H4 (cell line): ENCODE results near the gene SDSL. TPM values are rescaled to one million over a fixed set of nuclear protein-coding genes. Genes with fewer than 3 reads are reported as not detected.

Source experiments
- DNase-seq: peaks from one replicate; pipeline ENCODE4 v3.0.0-alpha.2; 2015; ENCODE audit warnings: low spot score
- total RNA-seq: library from RNA; depleted of rRNA; stranded (reverse); fragments of >200 nt; shearing (Covaris generic); gene quantifications from 2 replicates; pipeline ENCODE4 v1.2.3, GENCODE V29; 2014; rRNA removed

SDSL gene
- total RNA-seq, 1 experiment from 2014 or later, result 5.0 TPM

- DNase-seq, result no peak
Measured at GRCh38 chr12:113480336-113480971, 58.3 kb downstream of the SDSL start.

- no peak for DNase-seq
Measured at GRCh38 chr12:113482334-113482733, 60.2 kb downstream of the SDSL start.

- no peak for DNase-seq
Measured at GRCh38 chr12:113485330-113485729, 63.1 kb downstream of the SDSL start.

- no peak for DNase-seq
Measured at GRCh38 chr12:113486722-113487121, 64.5 kb downstream of the SDSL start.

Other genes with a start within 250 kb of the SDSL start
- gene DDX54, start 236.9 kb upstream of the SDSL start, total RNA-seq, result 24.4 and 45.0 TPM in 2 replicates
- 17.9 and 20.8 TPM in 2 replicates for gene RITA1, start 236.7 kb upstream of the SDSL start, total RNA-seq
- 5.3 and 5.4 TPM in 2 replicates for gene TPCN1, start 200.9 kb upstream of the SDSL start, total RNA-seq
- gene SLC8B1, start 87.3 kb upstream of the SDSL start, total RNA-seq, result 7.0 and 14.2 TPM in 2 replicates
- gene PLBD2, start 63.8 kb upstream of the SDSL start, total RNA-seq, result 12.6 and 17.7 TPM in 2 replicates
- gene SDS, start 18.5 kb upstream of the SDSL start, total RNA-seq, result not detected in 2 replicates
- not detected in 2 replicates for gene LHX5, start 49.5 kb downstream of the SDSL start, total RNA-seq